Natural killer cell (primary cell): ENCODE measurements around the gene DISP2. TPM values are rescaled to one million over a fixed set of nuclear protein-coding genes. Genes with fewer than 3 reads are reported as not detected.

Experiments used
- ATAC-seq, 3 donors: fragments of 150-1000 bp in 2 of 3; fragments of 200-7000 bp in 1 of 3; cut with Tn5 transposase; 1 replicate in 1 of 3; 2 replicates in 2 of 3; pipeline ENCODE4 v1.10.0; 2021; ENCODE audit warnings: mild to moderate bottlenecking in 2 of 3, moderate library complexity in 2 of 3
- DNase-seq, 2 donors: peaks; one replicate each; pipeline versions ENCODE4 v3.0.0 to v3.0.0-alpha.2; 2013 to 2021; ENCODE audit warnings: mixed read lengths in 1 of 2
- H3K27ac ChIP-seq: one replicate; pipeline ENCODE4 v1.5.1; 2013; ENCODE audit warnings: mild to moderate bottlenecking, low read length
- H3K27me3 ChIP-seq: one replicate; pipeline ENCODE4 v1.6.1; 2013; ENCODE audit warnings: low read length; ENCODE audit not compliant: control insufficient read depth, insufficient read depth
- H3K36me3 ChIP-seq: one replicate; pipeline ENCODE4 v1.6.1; 2013; ENCODE audit warnings: low read length; ENCODE audit not compliant: control insufficient read depth, insufficient read depth
- H3K4me1 ChIP-seq: one replicate; pipeline ENCODE4 v1.6.1; 2013; ENCODE audit warnings: low read length; ENCODE audit not compliant: control insufficient read depth, insufficient read depth
- H3K4me3 ChIP-seq: one replicate; pipeline ENCODE4 v1.5.1; 2013; ENCODE audit warnings: low read length
- H3K9me3 ChIP-seq: one replicate; pipeline ENCODE4 v1.6.1; 2013; ENCODE audit warnings: low read length; ENCODE audit not compliant: control insufficient read depth, insufficient read depth
- H3K27ac Mint-ChIP-seq, 2 donors: one replicate each; pipeline ENCODE4 v1.8.0; 2022; ENCODE audit warnings: mild to moderate bottlenecking in 2 of 2, mixed read lengths in 2 of 2, moderate library complexity in 1 of 2
- H3K27me3 Mint-ChIP-seq, 2 donors: one replicate each; pipeline ENCODE4 v1.8.0; 2022; ENCODE audit warnings: low read depth in 2 of 2, mixed read lengths in 2 of 2
- H3K36me3 Mint-ChIP-seq: one replicate; pipeline ENCODE4 v1.8.0; 2022; ENCODE audit warnings: mixed read lengths
- H3K4me1 Mint-ChIP-seq, 2 donors: one replicate each; pipeline ENCODE4 v1.8.0; 2022; ENCODE audit warnings: mixed read lengths in 2 of 2
- H3K4me3 Mint-ChIP-seq: one replicate; pipeline ENCODE4 v1.8.0; 2022; ENCODE audit warnings: mild to moderate bottlenecking, moderate library complexity, mixed read lengths
- H3K9me3 Mint-ChIP-seq, 2 donors: one replicate each; pipeline ENCODE4 v1.8.0; 2022; ENCODE audit warnings: mixed read lengths in 2 of 2
- CTCF ChIP-seq: fragments of 200-600 bp; IDR thresholded peaks from one replicate; pipeline ENCODE4 v1.8.0; 2022; ENCODE audit warnings: antibody characterized with exemption
- WGBS: methylation state at CpG from one replicate; pipeline ENCODE4 v1.1.7; 2013; ENCODE audit warnings: missing lambda C conversion rate; ENCODE audit not compliant: insufficient coverage; 5-methylcytosine and 5-hydroxymethylcytosine counted together
- intact Hi-C: fragments of 100-400 bp; cut with micrococcal nuclease; formaldehyde crosslinking; loops from one replicate; pipeline ENCODE4 v1.14.2; 2022
- total RNA-seq, 4 donors: library from RNA; stranded (reverse); fragments of 120-200 nt in 1 of 4; gene quantifications; one replicate each; pipeline versions ENCODE4 v1.2.3 to v1.2.4, GENCODE V29; 2013 to 2022

Gene DISP2
- total RNA-seq, 3 donors from 2014 or later (not counting 1 experiment from before 2014, with no cell fraction given): 0.20 to 1.0 (median 0.26) TPM

GRCh38 chr15:40325188-40325587 is 32.8 kb upstream of the DISP2 start:
- Mint-ChIP-seq H3K36me3 (no peaks in the 10 kb centered on the region), H3K9me3 (no peaks in the 10 kb centered on the region), H3K27me3 (peaks cover 0 to 2% of the 10 kb centered on the region in 2 donors), H3K4me1 (peaks cover 44 to 58% of the 10 kb centered on the region in 2 donors), H3K27ac (peak overlapping the region; percentile 33 to 53), H3K4me3 (peak overlapping the region; percentile 83)
- no peak overlapping the region for H3K27ac ChIP-seq
- peaks cover 24% of the 10 kb centered on the region for H3K4me1 ChIP-seq
- no peak overlapping the region for H3K4me3 ChIP-seq
- H3K27me3 ChIP-seq: no peaks in the 10 kb centered on the region
- intact Hi-C loops: loop anchor here (2.0 kb wide), 1 partner anchor 14 kb away; no protein-coding TSS in a partner anchor
- H3K9me3 ChIP-seq: no peaks in the 10 kb centered on the region
- no peak for TF ChIP-seq CTCF
- WGBS: 90% methylated on average over 1 of the region's 2 CpGs
- no peak for DNase-seq
- no peak for ATAC-seq
- no peaks in the 10 kb centered on the region for H3K36me3 ChIP-seq

- Histone ChIP-seq H3K9me3 (no peaks in the 10 kb centered on the region), H3K4me1 (peaks cover 25% of the 10 kb centered on the region), H3K27ac (no peak overlapping the region), H3K4me3 (no peak overlapping the region), H3K36me3 (no peaks in the 10 kb centered on the region), H3K27me3 (no peaks in the 10 kb centered on the region)
- no peak overlapping the region for H3K27ac Mint-ChIP-seq
- peaks cover 0 to 2% of the 10 kb centered on the region in 2 donors for H3K27me3 Mint-ChIP-seq
- no peak overlapping the region for H3K4me3 Mint-ChIP-seq
- peaks cover 43 to 58% of the 10 kb centered on the region in 2 donors for H3K4me1 Mint-ChIP-seq
- no peaks in the 10 kb centered on the region for H3K9me3 Mint-ChIP-seq
- intact Hi-C loops: loop anchor here (2.0 kb wide), 1 partner anchor 13 kb away; no protein-coding TSS in a partner anchor
- 100% methylated on average over 2 of the region's 2 CpGs for WGBS
- ATAC-seq (no peak), DNase-seq (no peak)
- TF ChIP-seq CTCF: no peak
- no peaks in the 10 kb centered on the region for H3K36me3 Mint-ChIP-seq
Observed at GRCh38 chr15:40325700-40326099, 32.3 kb upstream of the DISP2 start.

GRCh38 chr15:40327457-40327856 is 30.6 kb upstream of the DISP2 start:
- ATAC-seq (no peak), DNase-seq (no peak)
- H3K4me1 Mint-ChIP-seq: peaks cover 36 to 42% of the 10 kb centered on the region in 2 donors
- H3K27me3 Mint-ChIP-seq: peaks cover 0 to 2% of the 10 kb centered on the region in 2 donors
- H3K9me3 ChIP-seq: no peaks in the 10 kb centered on the region
- H3K4me3 Mint-ChIP-seq: peak overlapping the region; percentile 41
- H3K36me3 Mint-ChIP-seq: no peaks in the 10 kb centered on the region
- no peak overlapping the region for H3K27ac ChIP-seq
- no peak overlapping the region for H3K4me3 ChIP-seq
- intact Hi-C loops: no loop called here
- H3K27ac Mint-ChIP-seq: peak overlapping the region in 1 of 2 donors; percentile 42
- no peaks in the 10 kb centered on the region for H3K36me3 ChIP-seq
- no peaks in the 10 kb centered on the region for H3K9me3 Mint-ChIP-seq
- no peak for TF ChIP-seq CTCF
- no peaks in the 10 kb centered on the region for H3K27me3 ChIP-seq
- H3K4me1 ChIP-seq: peaks cover 32% of the 10 kb centered on the region
- 25% methylated on average over 6 of the region's 6 CpGs for WGBS

- H3K27ac Mint-ChIP-seq: no peak overlapping the region
- no peak for ATAC-seq
Observed at GRCh38 chr15:40328176-40328575, 29.8 kb upstream of the DISP2 start.

More at GRCh38 chr15:40328176-40328575, 29.8 kb upstream of the DISP2 start:
- peaks cover 33 to 40% of the 10 kb centered on the region in 2 donors for H3K4me1 Mint-ChIP-seq
- Histone ChIP-seq H3K9me3 (no peaks in the 10 kb centered on the region), H3K27me3 (no peaks in the 10 kb centered on the region), H3K4me3 (no peak overlapping the region), H3K4me1 (peaks cover 29% of the 10 kb centered on the region), H3K36me3 (no peaks in the 10 kb centered on the region), H3K27ac (no peak overlapping the region)
- H3K9me3 Mint-ChIP-seq: no peaks in the 10 kb centered on the region
- peaks cover 0 to 2% of the 10 kb centered on the region in 2 donors for H3K27me3 Mint-ChIP-seq
- intact Hi-C loops: no loop called here
- H3K4me3 Mint-ChIP-seq: no peak overlapping the region
- no peak for DNase-seq
- H3K36me3 Mint-ChIP-seq: no peaks in the 10 kb centered on the region
- 88% methylated on average over 3 of the region's 3 CpGs for WGBS
- no peak for TF ChIP-seq CTCF
